HFFc6 (cell line): ENCODE measurements around the gene MITF. TPM values are rescaled to one million over a fixed set of nuclear protein-coding genes. Genes with fewer than 3 reads are reported as not detected.

Experiments used
- DNase-seq: peaks from one replicate; pipeline ENCODE4 v3.0.0-alpha.2; 2018
- H3K27ac Mint-ChIP-seq: 2 replicates; pipeline ENCODE4 v1.8.0; 2020; ENCODE audit warnings: mild to moderate bottlenecking, mixed read lengths
- H3K27me3 Mint-ChIP-seq: 2 replicates; pipeline ENCODE4 v1.8.0; 2021; ENCODE audit warnings: mild to moderate bottlenecking, moderate library complexity, mixed read lengths; ENCODE audit not compliant: insufficient read depth
- H3K36me3 Mint-ChIP-seq: 2 replicates; pipeline ENCODE4 v1.8.0; 2021; ENCODE audit warnings: low read depth, mixed read lengths
- H3K4me1 Mint-ChIP-seq: 2 replicates; pipeline ENCODE4 v1.8.0; 2020; ENCODE audit warnings: low read depth, mixed read lengths
- H3K4me3 Mint-ChIP-seq: 2 replicates; pipeline ENCODE4 v1.8.0; 2020; ENCODE audit warnings: mild to moderate bottlenecking, moderate library complexity, mixed read lengths
- H3K9me3 Mint-ChIP-seq: 2 replicates; pipeline ENCODE4 v1.8.0; 2020; ENCODE audit warnings: mild to moderate bottlenecking, mixed read lengths
- CTCF ChIP-seq: fragments of 200-600 bp; sonication (generic); IDR thresholded peaks from 2 replicates; pipeline ENCODE4 v1.5.0; 2021; ENCODE audit warnings: antibody characterized with exemption, mild to moderate bottlenecking
- total RNA-seq, 6 experiments: library from RNA; stranded (reverse); fragmentation: NEBNext Ultra II Directional; extraction: Animal tissue kit (Norgen Biotek cat#: 25700); gene quantifications; 2 replicates in 1 of 6; 3 replicates in 5 of 6; pipeline ENCODE4 v1.2.3, GENCODE V29; 2021

The MITF gene
- total RNA-seq, 6 experiments from 2014 or later, result 23.3 to 38.2 (median 25.7) TPM

DNA sequence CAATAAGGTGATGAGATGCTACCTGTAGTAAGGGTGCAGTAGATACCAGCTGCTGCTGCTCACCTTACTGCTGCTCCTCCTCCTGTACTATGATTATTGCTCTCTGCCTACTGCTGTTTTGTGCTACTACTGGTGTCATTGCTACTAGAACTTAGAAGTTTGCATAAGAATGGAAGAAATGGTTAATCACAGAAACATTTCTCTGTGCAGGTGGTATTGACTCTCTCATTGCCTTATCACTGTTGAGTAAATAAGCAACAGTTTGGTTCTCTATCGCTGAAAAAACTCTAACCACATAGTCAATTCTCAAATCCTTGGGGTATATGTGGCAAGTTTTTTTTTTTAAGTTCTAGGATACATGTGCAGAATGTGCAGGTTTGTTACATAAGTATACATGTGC lies 16.5 kb downstream of the MITF start:
- peaks cover 26% of the 10 kb centered on the region for H3K36me3 Mint-ChIP-seq
- no peak for DNase-seq
- H3K27ac Mint-ChIP-seq, result no peak overlapping the region

DNA sequence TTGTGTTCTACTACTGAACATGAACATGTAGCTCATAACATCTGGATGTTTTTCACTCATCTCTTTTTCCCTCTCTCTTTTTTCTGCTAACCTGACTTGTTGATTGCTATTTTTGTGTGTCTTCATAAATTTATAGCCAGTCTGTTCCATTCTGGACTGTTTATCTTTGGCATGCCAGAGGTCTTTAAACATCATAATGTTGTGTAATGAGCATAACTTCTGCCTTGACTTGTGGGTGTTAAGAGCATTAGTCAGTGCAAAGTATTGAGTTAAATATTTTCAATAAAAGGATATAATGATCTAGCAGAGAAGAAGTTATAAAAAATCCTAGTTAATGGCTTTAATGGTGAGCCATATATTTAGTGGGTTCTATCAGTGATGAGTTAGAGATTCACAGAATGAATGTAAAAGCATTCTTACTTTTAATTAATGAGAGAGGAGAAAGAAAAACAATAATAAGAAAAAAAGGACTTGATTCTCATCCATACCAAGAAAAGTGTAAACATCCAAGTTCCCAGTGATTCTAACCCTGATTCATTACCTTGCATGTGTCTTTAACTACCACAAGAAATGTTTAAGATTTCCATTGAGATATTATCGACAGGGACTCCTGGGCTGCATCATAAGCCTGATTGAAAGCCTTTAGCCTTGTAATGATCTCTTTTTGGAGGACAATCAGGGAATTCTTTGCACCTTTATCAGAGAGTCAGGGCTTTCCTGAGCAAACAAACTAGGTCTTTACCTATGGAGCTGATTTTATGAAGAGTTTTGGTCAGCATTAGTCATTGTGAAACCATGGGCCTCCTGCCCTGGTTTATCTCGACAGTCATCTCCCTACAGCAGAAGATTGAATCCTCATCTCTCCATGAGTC lies 22.9 kb downstream of the MITF start:
- Mint-ChIP-seq H3K27ac (peak overlapping the region; percentile 73), H3K4me3 (peak overlapping the region; percentile 75), H3K4me1 (peaks cover 75% of the 10 kb centered on the region), H3K9me3 (no peaks in the 10 kb centered on the region), H3K36me3 (peaks cover 12% of the 10 kb centered on the region), H3K27me3 (no peaks in the 10 kb centered on the region; the same call in 1 of the 2 replicates)
- DNase-seq, result peak; percentile 87
- no peak for TF ChIP-seq CTCF

More for the DNA sequence above, 16.5 kb downstream of the MITF start:
- H3K4me3 Mint-ChIP-seq, result no peak overlapping the region
- peaks cover 31% of the 10 kb centered on the region for H3K4me1 Mint-ChIP-seq
- no peak for TF ChIP-seq CTCF
- peaks cover 9% of the 10 kb centered on the region for H3K9me3 Mint-ChIP-seq
- H3K27me3 Mint-ChIP-seq, result no peaks in the 10 kb centered on the region

DNA sequence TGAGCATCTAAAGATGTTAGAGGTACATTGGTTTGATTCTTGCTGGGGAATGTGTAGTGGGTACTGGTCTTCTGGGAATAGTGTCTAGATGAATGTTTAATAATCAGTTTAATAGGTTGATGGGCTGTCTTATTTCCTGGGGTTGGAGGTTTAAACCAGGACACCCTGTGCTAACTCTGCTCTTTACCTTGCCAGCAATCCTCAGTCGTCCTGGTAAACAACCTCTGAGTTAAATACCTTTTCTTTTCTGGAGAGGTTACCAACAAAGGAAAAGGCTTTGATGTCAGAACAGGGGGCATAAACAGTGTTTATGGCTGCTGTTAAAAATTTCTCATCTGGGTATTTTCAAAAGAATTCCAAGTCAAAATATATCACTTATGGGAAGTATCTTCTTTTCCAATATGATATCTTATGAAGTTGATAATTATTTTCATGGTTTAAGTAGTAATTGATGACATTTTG lies 23.5 kb downstream of the MITF start:
- no peaks in the 10 kb centered on the region for H3K9me3 Mint-ChIP-seq
- TF ChIP-seq CTCF, result no peak
- DNase-seq, result no peak
- peak overlapping the region; percentile 75 for H3K4me3 Mint-ChIP-seq
- peaks cover 77% of the 10 kb centered on the region for H3K4me1 Mint-ChIP-seq
- peak overlapping the region; percentile 73 for H3K27ac Mint-ChIP-seq
- no peaks in the 10 kb centered on the region; the same call in 1 of the 2 replicates for H3K27me3 Mint-ChIP-seq
- H3K36me3 Mint-ChIP-seq, result peaks cover 12% of the 10 kb centered on the region

- peak overlapping the region; percentile 73 for H3K27ac Mint-ChIP-seq
- no peak for TF ChIP-seq CTCF
- no peaks in the 10 kb centered on the region for H3K9me3 Mint-ChIP-seq
- no peak for DNase-seq
- peaks cover 12% of the 10 kb centered on the region for H3K36me3 Mint-ChIP-seq
- H3K4me3 Mint-ChIP-seq, result peak overlapping the region; percentile 75
- H3K4me1 Mint-ChIP-seq, result peaks cover 83% of the 10 kb centered on the region
- H3K27me3 Mint-ChIP-seq, result no peaks in the 10 kb centered on the region; the same call in 1 of the 2 replicates
These were observed 24.2 kb downstream of the MITF start for GRCh38 chr3:69763458-69763857.

DNA sequence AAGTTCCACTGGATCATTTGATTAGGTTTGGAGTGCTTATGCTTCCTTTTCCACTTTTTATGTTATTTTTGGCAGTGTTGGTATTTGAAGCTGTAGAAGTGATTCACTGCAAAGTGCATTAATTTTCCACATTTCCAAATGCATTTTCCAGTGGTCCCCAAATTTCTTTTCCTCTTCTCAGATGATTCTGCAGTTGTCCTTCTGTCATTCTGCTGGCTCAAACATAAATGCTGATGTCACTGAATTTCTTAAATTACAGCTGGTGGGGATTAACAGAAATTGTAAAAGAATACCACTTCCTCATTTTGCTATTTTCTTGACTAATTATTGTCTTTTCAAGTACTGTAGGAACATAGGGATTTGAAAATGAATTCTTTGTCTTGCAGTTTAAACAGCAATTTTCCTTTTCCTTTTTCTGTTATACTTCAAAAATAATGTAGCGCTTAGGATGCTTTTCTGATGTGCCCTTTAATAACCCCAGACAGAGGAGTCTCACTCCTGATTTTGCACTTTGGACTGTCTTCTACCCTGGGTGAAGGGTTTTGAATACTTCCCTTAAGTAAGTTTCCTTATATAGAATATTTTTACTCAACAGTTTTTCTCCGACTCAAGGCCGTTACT lies 25.0 kb downstream of the MITF start:
- peak overlapping the region; percentile 73; the same call in 1 of the 2 replicates for H3K27ac Mint-ChIP-seq

More for the DNA sequence above, 25.0 kb downstream of the MITF start:
- Mint-ChIP-seq H3K4me3 (peak overlapping the region; percentile 75), H3K9me3 (no peaks in the 10 kb centered on the region), H3K36me3 (peaks cover 12% of the 10 kb centered on the region), H3K27me3 (no peaks in the 10 kb centered on the region; the same call in 1 of the 2 replicates), H3K4me1 (peaks cover 91% of the 10 kb centered on the region)
- TF ChIP-seq CTCF, result no peak
- DNase-seq, result no peak
